OCI-LY7 (cell line): ENCODE measurements around the gene KRT26. TPM values are rescaled to one million over a fixed set of nuclear protein-coding genes. Genes with fewer than 3 reads are reported as not detected.

Experiments
- BruUV-seq: library from RNA; stranded (reverse); fragments of 400-500 nt; replicated peaks from 2 replicates; lab custom pipeline; 2021; lab: Mats Ljungman, UMichigan
- CTCF ChIA-PET: fragments of 300-600 bp; sonication (Branson Sonifier 250); formaldehyde crosslinking; loops from one replicate; lab custom pipeline; 2022; ENCODE audit warnings: antibody characterized with exemption; ENCODE audit not compliant: unreplicated experiment; lab: Charles Lee
- POLR2A ChIA-PET: fragments of 300-600 bp; sonication (Branson Sonifier 250); formaldehyde crosslinking; loops from one replicate; lab custom pipeline; 2022; ENCODE audit warnings: antibody characterized with exemption; lab: Charles Lee
- DNase-seq: peaks from one replicate; pipeline ENCODE4 v3.0.0-alpha.2; 2015; ENCODE audit warnings: low spot score
- H2AFZ ChIP-seq: fragments of 200-600 bp; sonication (generic), shearing (Covaris generic); 2 replicates; pipeline ENCODE4 v1.6.1; 2014; ENCODE audit warnings: mild to moderate bottlenecking, antibody characterized with exemption, low read length, moderate library complexity
- H3K27ac ChIP-seq: fragments of 200-600 bp; sonication (generic); 2 replicates; pipeline ENCODE4 v1.5.1; 2014; ENCODE audit warnings: mixed run types, low read depth, mild to moderate bottlenecking, moderate library complexity, low read length, inconsistent platforms; ENCODE audit not compliant: poor library complexity, severe bottlenecking
- H3K36me3 ChIP-seq: fragments of 200-600 bp; sonication (generic); 2 replicates; pipeline ENCODE4 v1.6.1; 2014; ENCODE audit warnings: mild to moderate bottlenecking, antibody characterized with exemption, low read length, moderate library complexity, mixed read lengths; ENCODE audit not compliant: insufficient read depth
- H3K4me1 ChIP-seq: fragments of 200-600 bp; sonication (generic); 2 replicates; pipeline ENCODE4 v1.5.1; 2014; ENCODE audit warnings: mild to moderate bottlenecking, low read length; ENCODE audit not compliant: insufficient read depth, poor library complexity, severe bottlenecking
- H3K4me2 ChIP-seq: fragments of 200-600 bp; sonication (generic); 2 replicates; pipeline ENCODE4 v1.6.1; 2014; ENCODE audit warnings: mild to moderate bottlenecking, low read length
- H3K4me3 ChIP-seq: fragments of 200-600 bp; sonication (generic); 2 replicates; pipeline ENCODE4 v1.5.1; 2014; ENCODE audit warnings: mild to moderate bottlenecking, low read depth, low read length; ENCODE audit not compliant: poor library complexity, severe bottlenecking
- H3K79me2 ChIP-seq: fragments of 200-600 bp; sonication (generic); 2 replicates; pipeline ENCODE4 v1.6.1; 2016; ENCODE audit warnings: low read depth, mild to moderate bottlenecking, low read length, moderate library complexity, mixed read lengths; ENCODE audit not compliant: insufficient read depth
- H3K9me2 ChIP-seq: fragments of 200-600 bp; sonication (generic); 2 replicates; pipeline ENCODE4 v1.6.1; 2016; ENCODE audit warnings: mild to moderate bottlenecking, low read length, mixed read lengths; ENCODE audit not compliant: insufficient read depth
- H3K9me3 ChIP-seq: fragments of 200-600 bp; sonication (generic); 2 replicates; pipeline ENCODE4 v1.6.1; 2014; ENCODE audit warnings: mild to moderate bottlenecking, mixed run types, low read length, mixed read lengths
- H4K20me1 ChIP-seq: fragments of 200-600 bp; sonication (generic); 2 replicates; pipeline ENCODE4 v1.6.1; 2014; ENCODE audit warnings: mild to moderate bottlenecking, antibody characterized with exemption, low read length, moderate library complexity, mixed read lengths; ENCODE audit not compliant: insufficient read depth
- CTCF ChIP-seq: fragments of 200-600 bp; sonication (generic); conservative IDR thresholded peaks from 2 replicates; pipeline ENCODE4 v1.5.1; 2014; ENCODE audit warnings: mild to moderate bottlenecking, antibody characterized with exemption, low read length, moderate library complexity, mixed read lengths
- EZH2phosphoT487 ChIP-seq: fragments of 200-600 bp; sonication (generic); IDR thresholded peaks from 2 replicates; pipeline ENCODE4 v1.6.1; 2018; ENCODE audit warnings: low read depth, borderline replicate concordance, mild to moderate bottlenecking, mixed run types, antibody characterized with exemption, low read length, moderate library complexity, mixed read lengths
- intact Hi-C: fragments of 100-400 bp; cut with micrococcal nuclease; formaldehyde crosslinking; loops from one replicate; pipeline ENCODE4 v1.10.0; 2022; ENCODE audit not compliant: unreplicated experiment
- total RNA-seq, 2 experiments: library from RNA; depleted of rRNA in 1 of 2; stranded (reverse); fragments of >200 nt in 1 of 2; shearing (Covaris generic) in 1 of 2; gene quantifications; 2 replicates each; pipeline ENCODE4 v1.2.3, GENCODE V29; 2014 to 2022

KRT26 gene
- total RNA-seq, 2 experiments from 2014 or later = not detected

DNA sequence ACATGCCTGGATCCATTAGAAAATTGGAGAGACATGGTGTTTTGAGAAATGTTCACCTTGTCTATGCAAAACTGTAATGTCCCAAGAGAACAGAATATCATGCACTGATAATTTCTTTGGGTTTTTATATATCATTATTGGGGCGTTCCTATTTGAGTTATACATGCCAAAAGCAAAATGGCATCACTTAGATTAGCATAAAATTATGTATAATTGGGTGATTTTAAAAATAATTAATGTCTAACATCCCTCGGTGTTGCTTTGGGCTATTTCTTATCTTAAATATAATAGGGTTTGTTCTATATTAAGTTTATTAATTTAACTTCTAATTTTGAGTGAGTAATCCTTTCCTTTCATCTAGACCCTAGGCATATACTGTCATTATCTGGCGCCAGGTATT, 27.9 kb upstream of the KRT26 start, which contains the start of gene KRT28:
TSS of gene KRT28 (minus strand) at position 101 of the 400 bp plus-strand sequence. CDS start at position 35, 66 bp downstream.
- ChIA-PET CTCF (no interaction called here), POLR2A (interaction anchor here (0.5 kb wide), 1 partner anchor 78 kb away, joined by 3 read pairs; no protein-coding TSS in a partner anchor)
- intact Hi-C loops = loop anchor here (5.0 to 10.0 kb wide), 4 partner anchors 107 to 862 kb away; no protein-coding TSS in a partner anchor
- no peaks in the 10 kb centered on the region for H3K4me1 ChIP-seq
- H3K4me3 ChIP-seq = no peak within 1 kb of the TSS
- no TSS peak for BruUV-seq
- H3K36me3 ChIP-seq = no peaks in the 10 kb centered on the region
- no peak for DNase-seq
- TF ChIP-seq EZH2phosphoT487 = no peak
- TF ChIP-seq CTCF = no peak
- no peaks in the 10 kb centered on the region for H4K20me1 ChIP-seq
- H3K4me2 ChIP-seq = no peak within 1 kb of the TSS
- no peak within 1 kb of the TSS for H2AFZ ChIP-seq
- H3K79me2 ChIP-seq = no peaks in the 10 kb centered on the region
- no peaks in the 10 kb centered on the region for H3K9me2 ChIP-seq
- H3K27ac ChIP-seq = no peak within 1 kb of the TSS
- H3K9me3 ChIP-seq = no peaks in the 10 kb centered on the region

DNA sequence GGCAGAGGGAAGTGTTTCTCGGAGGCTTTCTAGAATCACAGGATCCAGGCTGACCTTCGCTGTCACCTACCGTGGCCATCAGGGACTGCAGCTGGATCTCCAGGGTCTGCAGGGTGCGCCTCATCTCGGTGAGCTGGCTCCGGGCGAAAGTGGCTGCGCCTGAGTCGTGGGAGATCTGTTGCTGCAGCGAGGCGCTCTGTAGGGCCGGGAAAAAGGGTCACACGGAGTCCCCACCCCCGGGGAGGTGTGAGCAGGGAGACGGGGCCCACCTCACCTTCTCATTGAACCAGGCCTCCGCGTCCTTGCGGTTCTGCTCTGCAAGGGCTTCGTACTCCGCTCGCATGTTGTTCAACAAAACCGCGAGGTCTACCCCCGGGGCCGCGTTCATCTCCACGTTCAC, 24.8 kb upstream of the KRT26 start:
- CTCF ChIA-PET = no interaction called here
- BruUV-seq = no TSS peak
- Histone ChIP-seq H4K20me1 (no peaks in the 10 kb centered on the region), H3K36me3 (no peaks in the 10 kb centered on the region), H3K4me2 (no peak overlapping the region), H3K4me3 (no peak overlapping the region), H3K9me2 (no peaks in the 10 kb centered on the region), H2AFZ (no peak overlapping the region), H3K79me2 (no peaks in the 10 kb centered on the region), H3K27ac (no peak overlapping the region), H3K4me1 (no peaks in the 10 kb centered on the region), H3K9me3 (no peaks in the 10 kb centered on the region)
- DNase-seq = no peak
- TF ChIP-seq CTCF = no peak
- TF ChIP-seq EZH2phosphoT487 = no peak
- intact Hi-C loops = no loop called here
- POLR2A ChIA-PET = no interaction called here

- no peak overlapping the region for H3K4me2 ChIP-seq
- intact Hi-C loops = no loop called here
- no peak overlapping the region for H3K27ac ChIP-seq
- ChIA-PET CTCF (no interaction called here), POLR2A (no interaction called here)
- H3K4me1 ChIP-seq = no peaks in the 10 kb centered on the region
- TF ChIP-seq EZH2phosphoT487 (no peak), CTCF (no peak)
- DNase-seq = no peak
- H3K9me3 ChIP-seq = no peaks in the 10 kb centered on the region
- H3K36me3 ChIP-seq = no peaks in the 10 kb centered on the region
- H2AFZ ChIP-seq = no peak overlapping the region
- no peaks in the 10 kb centered on the region for H4K20me1 ChIP-seq
- BruUV-seq = no TSS peak
- H3K9me2 ChIP-seq = no peaks in the 10 kb centered on the region
- no peaks in the 10 kb centered on the region for H3K79me2 ChIP-seq
- no peak overlapping the region for H3K4me3 ChIP-seq
These were observed 23.1 kb upstream of the KRT26 start for GRCh38 chr17:40795019-40795667.
